Stimulated activated effector memory CD8-positive, alpha-beta T cell treated with anti-CD3 and anti-CD28 coated beads, Interleukin-12 subunit alpha, Interleukin-12 subunit beta, amount 100 ng/mL, for 72 hours (primary cell): Measurements from ENCODE around the gene TPSAB1.
"Not testable (repeated sequence)": the region's sequence is repeated elsewhere in the genome, so short reads cannot be mapped to it uniquely, and the experiment has no call there.

Experiments
- ATAC-seq: fragments of 150-1000 bp; cut with Tn5 transposase; 2 replicates; pipeline ENCODE4 v1.10.0; 2021
- DNase-seq, 2 donors: peaks; one replicate each; pipeline ENCODE4 v3.0.0; 2021 to 2022; ENCODE audit warnings: low spot score in 2 of 2
- H3K27ac Mint-ChIP-seq: one replicate; pipeline ENCODE4 v1.8.0; 2022; ENCODE audit warnings: mild to moderate bottlenecking, mixed read lengths
- H3K36me3 Mint-ChIP-seq: one replicate; pipeline ENCODE4 v1.8.0; 2022; ENCODE audit warnings: mild to moderate bottlenecking, mixed read lengths
- H3K4me1 Mint-ChIP-seq: one replicate; pipeline ENCODE4 v1.8.0; 2022; ENCODE audit warnings: mixed read lengths
- H3K4me3 Mint-ChIP-seq: one replicate; pipeline ENCODE4 v1.8.0; 2022; ENCODE audit warnings: mild to moderate bottlenecking, mixed read lengths
- H3K9me3 Mint-ChIP-seq: one replicate; pipeline ENCODE4 v1.8.0; 2022; ENCODE audit warnings: mixed read lengths

The TPSAB1 gene

DNA sequence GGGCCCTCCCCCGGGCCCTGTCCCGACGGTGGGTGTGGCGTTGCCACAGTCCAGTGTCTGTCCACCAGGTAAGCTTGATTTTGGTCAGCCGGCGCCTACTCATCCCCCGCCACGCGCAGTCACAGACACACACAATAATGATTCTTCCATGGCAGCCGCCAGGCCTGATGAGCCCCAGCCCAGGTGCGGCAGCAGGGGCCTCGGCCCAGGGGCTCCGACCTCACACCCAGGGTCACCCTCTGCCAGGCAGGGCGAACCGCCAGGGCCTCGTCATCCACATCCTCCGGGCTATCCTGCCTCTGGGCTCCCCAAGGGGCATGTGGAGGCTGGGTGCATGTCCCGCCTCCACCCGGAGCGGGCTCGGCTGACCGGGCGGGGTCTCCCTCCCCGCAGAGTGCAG is 23.0 kb upstream of the TPSAB1 start:
- H3K9me3 Mint-ChIP-seq, result no peaks in the 10 kb centered on the region
- no peaks in the 10 kb centered on the region for H3K4me1 Mint-ChIP-seq
- DNase-seq (no peak), ATAC-seq (no peak)
- no peak overlapping the region for H3K4me3 Mint-ChIP-seq
- H3K27ac Mint-ChIP-seq, result no peak overlapping the region
- no peaks in the 10 kb centered on the region for H3K36me3 Mint-ChIP-seq

- Mint-ChIP-seq H3K4me3 (no peak overlapping the region), H3K27ac (no peak overlapping the region), H3K9me3 (no peaks in the 10 kb centered on the region)
These were observed 22.2 kb upstream of the TPSAB1 start for GRCh38 chr16:1218061-1218929.

DNA sequence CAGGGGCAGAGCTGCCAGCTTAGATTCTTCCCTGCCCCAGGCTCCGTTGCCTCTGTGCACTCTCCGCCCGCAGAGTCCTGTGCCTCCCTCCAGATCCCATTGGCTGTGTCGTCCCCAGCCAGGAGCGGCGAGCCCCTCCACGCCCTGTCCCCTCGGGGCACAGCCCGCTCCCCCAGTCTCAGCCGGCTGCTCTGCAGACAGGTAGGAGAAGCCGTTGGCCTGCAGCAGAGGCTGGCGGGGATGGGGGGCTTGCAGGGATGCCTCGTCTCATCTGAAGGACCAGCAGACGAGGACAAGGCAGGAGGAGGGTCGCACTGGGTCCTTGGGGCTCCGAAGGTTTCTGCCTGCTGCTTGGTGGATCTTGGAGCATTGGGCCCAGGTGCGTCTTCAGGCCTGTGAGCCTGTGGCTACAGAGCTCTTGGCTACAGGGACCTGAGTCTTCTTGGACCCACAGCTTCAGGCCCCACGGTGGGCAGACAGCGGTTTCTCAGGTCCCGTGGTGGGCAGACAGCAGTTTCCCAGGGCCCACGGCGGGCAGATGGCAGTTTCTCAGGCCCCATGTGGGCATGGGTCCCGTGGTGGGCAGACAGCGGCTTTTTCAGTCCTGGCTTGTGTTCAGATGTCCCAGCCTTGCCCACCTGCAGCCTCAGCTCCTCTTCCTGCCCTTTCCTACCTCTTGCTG is 21.4 kb upstream of the TPSAB1 start:
- no peak for DNase-seq
- Mint-ChIP-seq H3K4me1 (no peaks in the 10 kb centered on the region), H3K9me3 (no peaks in the 10 kb centered on the region), H3K27ac (no peak overlapping the region), H3K36me3 (no peaks in the 10 kb centered on the region), H3K4me3 (no peak overlapping the region)
- no peak for ATAC-seq

More at GRCh38 chr16:1218061-1218929, 22.2 kb upstream of the TPSAB1 start:
- H3K36me3 Mint-ChIP-seq, result no peaks in the 10 kb centered on the region
- DNase-seq (no peak), ATAC-seq (no peak)
- no peaks in the 10 kb centered on the region for H3K4me1 Mint-ChIP-seq

- Mint-ChIP-seq H3K27ac (no peak overlapping the region), H3K36me3 (no peaks in the 10 kb centered on the region), H3K4me3 (no peak overlapping the region), H3K9me3 (no peaks in the 10 kb centered on the region), H3K4me1 (no peaks in the 10 kb centered on the region)
- DNase-seq (no peak), ATAC-seq (no peak)
These were observed 20.3 kb upstream of the TPSAB1 start for GRCh38 chr16:1220098-1220728.

GRCh38 chr16:1220841-1221627 is 19.5 kb upstream of the TPSAB1 start:
- H3K9me3 Mint-ChIP-seq, result no peaks in the 10 kb centered on the region
- H3K4me3 Mint-ChIP-seq, result no peak overlapping the region
- no peak overlapping the region for H3K27ac Mint-ChIP-seq

DNA sequence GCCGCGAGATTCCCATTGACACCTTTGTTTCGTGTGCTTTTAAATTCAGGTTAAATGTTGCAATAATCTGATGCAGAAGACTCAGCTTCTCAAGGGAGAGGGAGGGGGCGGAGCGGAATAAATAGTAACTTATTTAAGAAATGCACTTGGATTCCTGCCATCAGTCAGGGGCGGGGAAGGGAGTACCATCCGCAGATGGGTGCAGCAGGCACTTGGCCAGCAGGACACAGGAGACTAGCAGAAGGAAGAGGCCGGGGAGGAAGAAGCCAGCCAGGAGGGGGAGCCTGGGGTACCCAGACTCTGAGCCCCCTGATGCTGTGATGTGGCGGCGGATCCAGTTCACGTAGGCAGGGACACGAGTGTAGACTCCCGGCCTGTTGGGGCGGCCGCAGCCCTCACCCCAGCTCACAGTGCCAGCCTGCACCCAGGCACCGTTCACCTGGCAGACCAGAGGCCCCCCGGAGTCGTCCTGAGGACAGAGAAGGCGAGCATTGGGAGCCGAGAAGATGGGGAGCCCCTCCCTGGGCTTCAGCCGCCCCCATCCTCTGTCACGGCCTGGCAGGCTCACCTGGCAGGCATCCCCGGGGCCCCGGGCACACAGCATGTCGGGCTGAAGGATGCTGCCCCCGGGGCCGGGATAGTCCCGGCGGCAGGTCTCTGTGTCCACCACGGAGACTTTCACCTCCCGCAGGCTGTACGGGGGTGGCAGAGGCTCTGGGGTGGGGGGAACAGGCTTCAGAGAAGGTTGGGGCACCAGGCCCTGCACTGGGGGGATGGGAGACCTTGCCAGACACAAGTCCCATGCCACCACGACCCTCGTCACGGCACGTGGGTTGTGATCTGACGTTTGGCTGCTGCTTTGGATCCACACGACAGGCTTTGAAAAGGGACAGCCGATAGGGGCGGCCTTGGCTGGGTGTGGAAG is 18.6 kb upstream of the TPSAB1 start:
- Mint-ChIP-seq H3K27ac (no peak overlapping the region), H3K4me3 (no peak overlapping the region), H3K36me3 (no peaks in the 10 kb centered on the region), H3K9me3 (no peaks in the 10 kb centered on the region), H3K4me1 (no peaks in the 10 kb centered on the region)
- ATAC-seq, result no peak
- DNase-seq, result no peak

More at GRCh38 chr16:1220841-1221627, 19.5 kb upstream of the TPSAB1 start:
- H3K36me3 Mint-ChIP-seq, result no peaks in the 10 kb centered on the region
- ATAC-seq (no peak), DNase-seq (no peak)
- H3K4me1 Mint-ChIP-seq, result no peaks in the 10 kb centered on the region

GRCh38 chr16:1222553-1223354 is 17.8 kb upstream of the TPSAB1 start:
- DNase-seq, result no peak
- ATAC-seq, result no peak
- no peak overlapping the region for H3K4me3 Mint-ChIP-seq

GRCh38 chr16:1223355-1224214 is 16.9 kb upstream of the TPSAB1 start:
- DNase-seq, result no peak
- Mint-ChIP-seq H3K4me1 (no peaks in the 10 kb centered on the region), H3K9me3 (no peaks in the 10 kb centered on the region), H3K27ac (no peak overlapping the region), H3K36me3 (no peaks in the 10 kb centered on the region), H3K4me3 (no peak overlapping the region)
- no peak for ATAC-seq

More at GRCh38 chr16:1222553-1223354, 17.8 kb upstream of the TPSAB1 start:
- H3K36me3 Mint-ChIP-seq, result no peaks in the 10 kb centered on the region
- H3K9me3 Mint-ChIP-seq, result no peaks in the 10 kb centered on the region
- H3K4me1 Mint-ChIP-seq, result no peaks in the 10 kb centered on the region
- H3K27ac Mint-ChIP-seq, result no peak overlapping the region

DNA sequence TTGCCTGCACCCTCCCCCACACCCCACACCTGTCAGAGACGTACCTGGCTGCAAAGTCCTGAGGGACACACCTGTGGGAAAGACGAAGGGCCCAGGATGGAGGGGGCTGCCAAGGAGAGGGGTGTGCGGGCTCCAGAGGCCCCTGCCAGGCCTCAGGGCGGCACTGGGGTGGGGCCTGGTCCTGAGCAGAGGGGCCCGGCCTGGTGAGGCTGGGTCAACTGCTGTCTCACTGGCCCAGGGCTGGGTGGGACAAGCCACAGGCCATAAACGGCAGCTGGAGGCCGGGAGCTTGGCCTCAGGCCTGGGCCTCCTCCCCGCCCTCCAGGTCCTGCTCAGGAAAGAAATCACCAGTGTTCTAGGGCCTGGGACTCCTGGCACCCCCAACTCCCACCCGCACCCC is 15.9 kb upstream of the TPSAB1 start:
- H3K4me3 Mint-ChIP-seq, result no peak overlapping the region
- no peak for DNase-seq
- no peaks in the 10 kb centered on the region for H3K9me3 Mint-ChIP-seq
- no peak overlapping the region for H3K27ac Mint-ChIP-seq
- ATAC-seq, result no peak
- H3K4me1 Mint-ChIP-seq, result no peaks in the 10 kb centered on the region
- no peaks in the 10 kb centered on the region for H3K36me3 Mint-ChIP-seq

DNA sequence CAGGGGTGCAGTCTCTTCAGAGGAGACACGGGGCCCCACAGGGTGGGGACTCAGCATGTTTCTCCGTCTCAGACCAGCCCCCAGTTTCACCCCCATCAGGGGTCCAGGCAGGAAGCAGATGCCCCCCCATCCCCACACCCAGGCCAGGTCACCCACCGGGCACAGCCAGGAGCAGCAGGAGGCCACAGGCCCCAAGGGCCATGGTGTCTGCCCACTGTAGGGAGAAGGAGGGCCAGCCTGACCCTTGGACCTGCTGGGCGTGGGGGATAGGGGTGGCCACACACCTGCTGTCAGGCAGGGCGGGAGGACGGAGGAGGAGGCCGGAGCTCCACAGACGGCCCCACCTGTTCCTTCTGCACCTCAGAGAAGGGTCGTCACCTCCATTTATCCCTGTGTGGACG is 15.5 kb upstream of the TPSAB1 start, which contains the start of gene TPSG1:
TSS of gene TPSG1 (minus strand) at position 218 of the 401 bp plus-strand sequence. CDS start at position 202, 16 bp downstream.
- DNase-seq (no peak), ATAC-seq (no peak)
- Mint-ChIP-seq H3K9me3 (no peaks in the 10 kb centered on the region), H3K4me1 (no peaks in the 10 kb centered on the region), H3K4me3 (no peak within 1 kb of the TSS), H3K36me3 (no peaks in the 10 kb centered on the region), H3K27ac (peak within 1 kb of the TSS; percentile 69)

DNA sequence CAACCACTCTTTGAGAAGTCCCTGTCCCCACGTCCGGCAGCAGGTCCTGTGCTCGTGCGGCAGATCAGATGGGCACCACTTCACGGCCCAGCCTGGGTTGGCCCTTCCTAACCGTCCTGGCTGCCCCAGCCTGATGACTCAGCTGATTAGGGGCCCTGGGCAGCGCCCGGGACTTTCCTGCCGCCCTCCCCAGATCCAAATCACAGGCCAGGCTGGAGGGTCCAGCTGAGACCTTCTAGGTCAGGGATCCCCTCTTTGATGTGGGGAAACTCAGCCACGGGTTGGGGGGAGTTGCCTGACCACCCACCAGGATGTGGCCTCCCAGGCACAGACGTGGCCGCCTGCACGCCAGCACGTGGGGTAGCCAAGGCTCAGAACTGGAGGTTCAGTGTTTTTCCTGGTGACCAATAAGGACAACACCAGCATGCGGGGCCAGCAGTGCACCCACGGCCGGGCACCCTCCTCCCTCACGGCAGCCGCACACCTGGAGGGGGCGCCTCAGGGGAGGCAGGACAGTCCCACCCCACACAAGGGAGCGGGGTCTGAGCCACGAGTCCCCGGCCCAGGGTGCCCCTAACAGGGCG is 14.7 kb upstream of the TPSAB1 start:
- H3K36me3 Mint-ChIP-seq, H3K4me1 Mint-ChIP-seq, H3K4me3 Mint-ChIP-seq, DNase-seq, ATAC-seq, H3K9me3 Mint-ChIP-seq: not testable (repeated sequence)
- peak overlapping the region; percentile 69 for H3K27ac Mint-ChIP-seq

DNA sequence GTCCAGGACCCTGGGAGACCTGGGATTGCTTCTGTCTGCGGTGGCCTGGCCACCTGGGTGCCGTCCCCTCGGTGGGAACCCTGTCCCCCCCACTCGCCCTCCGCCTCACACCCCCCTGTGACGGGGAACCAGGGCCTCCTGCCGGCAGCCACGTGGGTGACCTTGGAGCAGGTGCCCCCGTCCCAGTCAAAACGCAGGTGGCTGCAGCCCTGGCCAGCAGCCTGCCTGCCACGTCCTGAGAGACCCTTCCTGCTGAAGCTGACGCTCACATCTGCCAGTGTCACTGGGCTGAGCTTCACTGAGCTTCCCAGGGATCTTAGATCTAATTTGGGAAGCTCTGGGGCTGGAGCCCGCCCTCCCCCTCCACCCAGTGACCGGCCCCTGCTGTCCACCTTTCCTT is 13.8 kb upstream of the TPSAB1 start:
- not testable (repeated sequence) for DNase-seq, H3K4me3 Mint-ChIP-seq, H3K9me3 Mint-ChIP-seq, ATAC-seq, H3K36me3 Mint-ChIP-seq, H3K4me1 Mint-ChIP-seq, H3K27ac Mint-ChIP-seq
